GM12878 (cell line): ENCODE data around the gene ACTL6A. TPM values are rescaled to one million over a fixed set of nuclear protein-coding genes. Genes with fewer than 3 reads are reported as not detected.

ENCODE experiments used
- BCL11A ChIP-seq: IDR thresholded peaks from 2 replicates; pipeline ENCODE4 v1.6.1; 2011; ENCODE audit warnings: low read depth, low read length
- BMI1 ChIP-seq: fragments of 450-650 bp; IDR thresholded peaks from 2 replicates; pipeline ENCODE4 v1.6.1; 2016; ENCODE audit warnings: mild to moderate bottlenecking, moderate library complexity, borderline replicate concordance
- CHD2 ChIP-seq: IDR thresholded peaks from 2 replicates; pipeline ENCODE4 v1.6.1; 2011; ENCODE audit warnings: low read depth, low read length, improper control_type of control experiment, borderline replicate concordance
- ESRRA ChIP-seq: IDR thresholded peaks from 2 replicates; pipeline ENCODE4 v1.6.1; 2012; ENCODE audit warnings: mild to moderate bottlenecking, low read length, improper control_type of control experiment
- FOS ChIP-seq: IDR thresholded peaks from 3 replicates; pipeline ENCODE4 v1.6.1; 2011; ENCODE audit warnings: borderline replicate concordance; ENCODE audit not compliant: insufficient read length; ENCODE audit errors: extremely low read depth
- IRF4 ChIP-seq: IDR thresholded peaks from 2 replicates; pipeline ENCODE4 v1.6.1; 2011; ENCODE audit warnings: low read depth, low read length
- KLF5 ChIP-seq: fragments of 450-650 bp; IDR thresholded peaks from 2 replicates; pipeline ENCODE4 v1.6.1; 2014; ENCODE audit warnings: mild to moderate bottlenecking; ENCODE audit not compliant: partially characterized antibody
- LARP7 ChIP-seq: fragments of 450-650 bp; IDR thresholded peaks from 2 replicates; pipeline ENCODE4 v1.6.1; 2017; ENCODE audit warnings: mild to moderate bottlenecking
- NFYB ChIP-seq: IDR thresholded peaks from 2 replicates; pipeline ENCODE4 v1.6.1; 2011; ENCODE audit warnings: low read depth, mild to moderate bottlenecking, low read length, improper control_type of control experiment, moderate library complexity; ENCODE audit not compliant: insufficient read depth
- RAD21 ChIP-seq: IDR thresholded peaks from 2 replicates; pipeline ENCODE4 v1.6.1; 2011; ENCODE audit warnings: mild to moderate bottlenecking, low read depth, low read length, moderate library complexity; ENCODE audit not compliant: insufficient read depth
- RUNX3 ChIP-seq: IDR thresholded peaks from 2 replicates; pipeline ENCODE4 v1.6.1; 2012; ENCODE audit warnings: low read length, inconsistent platforms
- SREBF1 ChIP-seq: IDR thresholded peaks from 2 replicates; pipeline ENCODE4 v1.6.1; 2012; ENCODE audit warnings: mild to moderate bottlenecking, low read length
- TCF12 ChIP-seq: IDR thresholded peaks from 2 replicates; pipeline ENCODE4 v1.6.1; 2011; ENCODE audit warnings: low read depth, mild to moderate bottlenecking, low read length
- ZNF217 ChIP-seq: fragments of 450-650 bp; IDR thresholded peaks from 2 replicates; pipeline ENCODE4 v1.6.1; 2017; ENCODE audit warnings: antibody characterized with exemption, mild to moderate bottlenecking
- polyA plus RNA-seq, 11 experiments: library from polyadenylated mRNA; depleted of rRNA in 4 of 11; unstranded in 6 of 11; stranded (reverse) in 5 of 11; fragments of >200 nt; fragmentation: Nextera tagmentation in 4 of 11; fragmentation: Illumina TruSeq in 1 of 11; extraction: Ambion mirVana in 4 of 11; extraction: Trizol in 1 of 11; gene quantifications; 1 replicate in 1 of 11; 2 replicates in 10 of 11; pipeline versions ENCODE4 v1.2.1 to v1.2.3, GENCODE V29; 2011 to 2016; ENCODE audit warnings: inconsistent platforms in 2 of 11, missing spikeins in 2 of 11, low read depth in 1 of 11
- total RNA-seq, 4 experiments: library from RNA; depleted of rRNA in 3 of 4; stranded (reverse); fragments of >200 nt in 3 of 4; fragmentation: Illumina TruSeq in 1 of 4; extraction: Trizol in 1 of 4; gene quantifications; 2 replicates each; pipeline versions ENCODE4 v1.2.1 to v1.2.3, GENCODE V29; 2013 to 2021
- TF ChIP-seq, protein P1 (sequence below): fragments of 450-650 bp; IDR thresholded peaks from 2 replicates; pipeline ENCODE4 v1.6.1; 2017; ENCODE audit warnings: mild to moderate bottlenecking, moderate library complexity
- TF ChIP-seq, protein P2 (sequence below): fragments of 450-650 bp; IDR thresholded peaks from 2 replicates; pipeline ENCODE4 v1.6.1; 2017; ENCODE audit warnings: borderline replicate concordance
- TF ChIP-seq, protein P3 (sequence below): IDR thresholded peaks from 2 replicates; pipeline ENCODE4 v1.6.1; 2012; ENCODE audit warnings: low read depth, low read length, improper control_type of control experiment
- TF ChIP-seq, protein P4 (sequence below): fragments of 150-350 bp; IDR thresholded peaks from 2 replicates; pipeline ENCODE4 v1.6.1; 2016; ENCODE audit warnings: low read depth, low read length
- TF ChIP-seq, protein P5 (sequence below): IDR thresholded peaks from 2 replicates; pipeline ENCODE4 v1.6.1; 2012; ENCODE audit warnings: low read depth, low read length, improper control_type of control experiment

ACTL6A gene
- total and polyA plus RNA-seq, 10 of the 15 experiments (the other 5 are each of a cell fraction or from before 2014, with no cell fraction given), result 70.2 to 197 (median 105) TPM

DNA sequence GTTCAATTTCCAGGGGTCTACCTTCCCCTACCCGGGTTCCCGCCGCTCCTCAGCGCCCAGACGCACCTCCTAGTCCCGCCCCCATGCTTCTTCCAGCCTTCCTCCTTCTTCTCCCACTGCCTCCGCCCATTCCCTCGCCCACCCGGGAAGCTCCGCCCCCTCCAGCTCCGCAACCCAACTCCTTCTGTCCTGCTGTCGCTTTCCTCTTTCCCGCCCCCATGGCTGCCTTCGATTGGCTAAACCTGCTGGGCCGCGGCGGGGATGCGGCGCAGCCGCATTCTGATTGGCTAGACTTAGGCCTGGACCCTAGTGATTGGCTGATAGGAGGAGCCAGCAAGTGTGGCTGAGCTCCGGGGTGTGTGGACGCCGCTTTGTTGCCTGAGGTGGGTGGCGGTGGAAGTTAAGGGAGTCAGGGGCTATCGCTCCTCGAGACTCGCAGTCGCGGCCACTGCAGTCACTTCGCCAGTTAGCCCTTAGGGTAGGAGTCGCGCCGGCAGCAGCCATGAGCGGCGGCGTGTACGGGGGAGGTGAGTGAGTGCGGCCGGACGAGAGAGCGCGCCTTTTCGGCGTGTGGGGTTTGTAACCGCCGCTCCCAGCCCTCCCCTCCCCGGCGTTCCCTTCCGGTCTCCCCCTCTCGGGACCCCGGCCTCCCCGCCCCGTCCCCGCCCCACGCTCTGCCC is at the start of gene ACTL6A (continued):
- TF ChIP-seq RAD21, result no peak
- TF ChIP-seq LARP7, result no peak
- TF ChIP-seq BMI1, result no peak
- TF ChIP-seq, protein P1, sequence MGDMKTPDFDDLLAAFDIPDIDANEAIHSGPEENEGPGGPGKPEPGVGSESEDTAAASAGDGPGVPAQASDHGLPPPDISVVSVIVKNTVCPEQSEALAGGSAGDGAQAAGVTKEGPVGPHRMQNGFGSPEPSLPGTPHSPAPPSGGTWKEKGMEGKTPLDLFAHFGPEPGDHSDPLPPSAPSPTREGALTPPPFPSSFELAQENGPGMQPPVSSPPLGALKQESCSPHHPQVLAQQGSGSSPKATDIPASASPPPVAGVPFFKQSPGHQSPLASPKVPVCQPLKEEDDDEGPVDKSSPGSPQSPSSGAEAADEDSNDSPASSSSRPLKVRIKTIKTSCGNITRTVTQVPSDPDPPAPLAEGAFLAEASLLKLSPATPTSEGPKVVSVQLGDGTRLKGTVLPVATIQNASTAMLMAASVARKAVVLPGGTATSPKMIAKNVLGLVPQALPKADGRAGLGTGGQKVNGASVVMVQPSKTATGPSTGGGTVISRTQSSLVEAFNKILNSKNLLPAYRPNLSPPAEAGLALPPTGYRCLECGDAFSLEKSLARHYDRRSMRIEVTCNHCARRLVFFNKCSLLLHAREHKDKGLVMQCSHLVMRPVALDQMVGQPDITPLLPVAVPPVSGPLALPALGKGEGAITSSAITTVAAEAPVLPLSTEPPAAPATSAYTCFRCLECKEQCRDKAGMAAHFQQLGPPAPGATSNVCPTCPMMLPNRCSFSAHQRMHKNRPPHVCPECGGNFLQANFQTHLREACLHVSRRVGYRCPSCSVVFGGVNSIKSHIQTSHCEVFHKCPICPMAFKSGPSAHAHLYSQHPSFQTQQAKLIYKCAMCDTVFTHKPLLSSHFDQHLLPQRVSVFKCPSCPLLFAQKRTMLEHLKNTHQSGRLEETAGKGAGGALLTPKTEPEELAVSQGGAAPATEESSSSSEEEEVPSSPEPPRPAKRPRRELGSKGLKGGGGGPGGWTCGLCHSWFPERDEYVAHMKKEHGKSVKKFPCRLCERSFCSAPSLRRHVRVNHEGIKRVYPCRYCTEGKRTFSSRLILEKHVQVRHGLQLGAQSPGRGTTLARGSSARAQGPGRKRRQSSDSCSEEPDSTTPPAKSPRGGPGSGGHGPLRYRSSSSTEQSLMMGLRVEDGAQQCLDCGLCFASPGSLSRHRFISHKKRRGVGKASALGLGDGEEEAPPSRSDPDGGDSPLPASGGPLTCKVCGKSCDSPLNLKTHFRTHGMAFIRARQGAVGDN, result no peak
- TF ChIP-seq, protein P2, sequence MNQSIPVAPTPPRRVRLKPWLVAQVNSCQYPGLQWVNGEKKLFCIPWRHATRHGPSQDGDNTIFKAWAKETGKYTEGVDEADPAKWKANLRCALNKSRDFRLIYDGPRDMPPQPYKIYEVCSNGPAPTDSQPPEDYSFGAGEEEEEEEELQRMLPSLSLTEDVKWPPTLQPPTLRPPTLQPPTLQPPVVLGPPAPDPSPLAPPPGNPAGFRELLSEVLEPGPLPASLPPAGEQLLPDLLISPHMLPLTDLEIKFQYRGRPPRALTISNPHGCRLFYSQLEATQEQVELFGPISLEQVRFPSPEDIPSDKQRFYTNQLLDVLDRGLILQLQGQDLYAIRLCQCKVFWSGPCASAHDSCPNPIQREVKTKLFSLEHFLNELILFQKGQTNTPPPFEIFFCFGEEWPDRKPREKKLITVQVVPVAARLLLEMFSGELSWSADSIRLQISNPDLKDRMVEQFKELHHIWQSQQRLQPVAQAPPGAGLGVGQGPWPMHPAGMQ, result no peak
- TF ChIP-seq, protein P3, sequence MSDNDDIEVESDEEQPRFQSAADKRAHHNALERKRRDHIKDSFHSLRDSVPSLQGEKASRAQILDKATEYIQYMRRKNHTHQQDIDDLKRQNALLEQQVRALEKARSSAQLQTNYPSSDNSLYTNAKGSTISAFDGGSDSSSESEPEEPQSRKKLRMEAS, result peak; percentile 63; the same call in 1 of the 2 replicates
- peak; percentile 95 for TF ChIP-seq FOS
- no peak for TF ChIP-seq SREBF1
- TF ChIP-seq, protein P4, sequence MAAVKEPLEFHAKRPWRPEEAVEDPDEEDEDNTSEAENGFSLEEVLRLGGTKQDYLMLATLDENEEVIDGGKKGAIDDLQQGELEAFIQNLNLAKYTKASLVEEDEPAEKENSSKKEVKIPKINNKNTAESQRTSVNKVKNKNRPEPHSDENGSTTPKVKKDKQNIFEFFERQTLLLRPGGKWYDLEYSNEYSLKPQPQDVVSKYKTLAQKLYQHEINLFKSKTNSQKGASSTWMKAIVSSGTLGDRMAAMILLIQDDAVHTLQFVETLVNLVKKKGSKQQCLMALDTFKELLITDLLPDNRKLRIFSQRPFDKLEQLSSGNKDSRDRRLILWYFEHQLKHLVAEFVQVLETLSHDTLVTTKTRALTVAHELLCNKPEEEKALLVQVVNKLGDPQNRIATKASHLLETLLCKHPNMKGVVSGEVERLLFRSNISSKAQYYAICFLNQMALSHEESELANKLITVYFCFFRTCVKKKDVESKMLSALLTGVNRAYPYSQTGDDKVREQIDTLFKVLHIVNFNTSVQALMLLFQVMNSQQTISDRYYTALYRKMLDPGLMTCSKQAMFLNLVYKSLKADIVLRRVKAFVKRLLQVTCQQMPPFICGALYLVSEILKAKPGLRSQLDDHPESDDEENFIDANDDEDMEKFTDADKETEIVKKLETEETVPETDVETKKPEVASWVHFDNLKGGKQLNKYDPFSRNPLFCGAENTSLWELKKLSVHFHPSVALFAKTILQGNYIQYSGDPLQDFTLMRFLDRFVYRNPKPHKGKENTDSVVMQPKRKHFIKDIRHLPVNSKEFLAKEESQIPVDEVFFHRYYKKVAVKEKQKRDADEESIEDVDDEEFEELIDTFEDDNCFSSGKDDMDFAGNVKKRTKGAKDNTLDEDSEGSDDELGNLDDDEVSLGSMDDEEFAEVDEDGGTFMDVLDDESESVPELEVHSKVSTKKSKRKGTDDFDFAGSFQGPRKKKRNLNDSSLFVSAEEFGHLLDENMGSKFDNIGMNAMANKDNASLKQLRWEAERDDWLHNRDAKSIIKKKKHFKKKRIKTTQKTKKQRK, result peak; percentile 76; the same call in 1 of the 2 replicates
- TF ChIP-seq CHD2, result peak; percentile 97
- no peak for TF ChIP-seq BCL11A
- no peak for TF ChIP-seq KLF5
- TF ChIP-seq ESRRA, result no peak
- no peak for TF ChIP-seq IRF4
- TF ChIP-seq, protein P5, sequence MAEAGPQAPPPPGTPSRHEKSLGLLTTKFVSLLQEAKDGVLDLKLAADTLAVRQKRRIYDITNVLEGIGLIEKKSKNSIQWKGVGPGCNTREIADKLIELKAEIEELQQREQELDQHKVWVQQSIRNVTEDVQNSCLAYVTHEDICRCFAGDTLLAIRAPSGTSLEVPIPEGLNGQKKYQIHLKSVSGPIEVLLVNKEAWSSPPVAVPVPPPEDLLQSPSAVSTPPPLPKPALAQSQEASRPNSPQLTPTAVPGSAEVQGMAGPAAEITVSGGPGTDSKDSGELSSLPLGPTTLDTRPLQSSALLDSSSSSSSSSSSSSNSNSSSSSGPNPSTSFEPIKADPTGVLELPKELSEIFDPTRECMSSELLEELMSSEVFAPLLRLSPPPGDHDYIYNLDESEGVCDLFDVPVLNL, result peak; percentile 78
- peak; percentile 58 for TF ChIP-seq RUNX3
- TF ChIP-seq ZNF217, result no peak
- 0 out of 2 replicates have a peak, but pooled peaks have one; percentile 16 for TF ChIP-seq TCF12
- peak; percentile 95 for TF ChIP-seq NFYB
